NCI-H524 treated with DMSO at 0.1 percent for 48 hours (cell line): ENCODE results near the gene RAP1A.
"Not testable (repeated sequence)": the region's sequence is repeated elsewhere in the genome, so short reads cannot be mapped to it uniquely, and the experiment has no call there.

ENCODE experiments used
- DNase-seq: peaks from one replicate; lab custom pipeline; 2025; lab: John Stamatoyannopoulos, UW

The RAP1A gene

DNA sequence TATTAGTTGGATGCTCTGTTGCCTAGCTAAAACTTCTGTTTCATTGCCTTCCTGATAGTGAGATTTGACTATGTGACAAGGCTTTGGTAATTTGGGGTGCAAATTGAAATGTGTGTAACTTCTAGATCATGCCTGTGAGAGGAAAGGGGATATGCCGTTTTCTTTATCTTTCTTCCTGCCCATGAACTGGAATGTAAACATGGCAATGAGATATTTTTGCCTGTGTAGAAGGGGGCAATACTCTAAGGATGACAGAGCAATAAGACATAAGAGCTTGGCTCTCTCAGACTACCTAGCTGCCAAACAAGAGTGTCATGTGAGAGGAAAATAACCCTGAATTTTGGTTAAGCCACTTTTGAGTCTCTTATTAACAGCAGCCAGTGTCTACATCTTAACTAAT lies 49.7 kb downstream of the RAP1A start:
- no peak for DNase-seq

GRCh38 chr1:111671852-111672251 lies 52.3 kb downstream of the RAP1A start:
- no peak for DNase-seq

DNA sequence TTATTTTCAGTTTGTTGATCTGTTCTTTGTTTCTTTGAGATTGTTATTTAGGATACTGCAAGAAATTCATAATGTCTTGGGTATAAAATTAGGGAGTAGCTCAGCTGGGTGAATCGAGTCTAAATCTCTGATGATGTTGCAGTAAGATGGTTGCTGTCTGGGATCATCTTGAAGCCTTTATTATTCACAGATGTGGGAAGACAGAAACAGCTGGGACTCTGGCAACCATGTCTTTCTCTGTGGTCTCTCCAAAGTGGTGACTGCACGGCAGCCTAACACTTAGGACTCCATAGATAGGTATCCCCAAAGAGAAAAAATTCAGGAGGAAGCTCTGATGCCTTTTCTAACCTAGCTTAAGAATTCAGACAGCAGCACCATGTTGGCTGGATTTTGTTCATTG lies 52.7 kb downstream of the RAP1A start:
- DNase-seq, result no peak

DNA sequence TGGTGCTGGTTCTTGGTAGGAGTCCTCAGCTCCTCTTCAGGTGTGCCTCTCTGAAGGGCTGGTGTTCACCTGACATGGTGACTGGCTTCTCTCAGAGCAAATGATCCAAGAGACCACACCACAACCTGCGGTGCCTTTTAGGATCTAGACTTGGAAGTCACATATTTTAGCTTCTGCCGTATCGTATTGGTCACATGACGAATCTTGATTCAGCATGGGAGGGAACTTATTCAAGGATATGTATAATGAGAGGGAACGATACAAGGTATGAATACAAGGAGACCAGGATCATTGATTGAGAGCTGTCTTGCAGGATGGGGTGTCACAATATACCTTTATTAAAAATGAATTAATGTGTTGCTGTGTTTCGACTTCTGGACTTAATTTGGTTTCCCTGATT lies 58.0 kb downstream of the RAP1A start:
- DNase-seq, result no peak

DNA sequence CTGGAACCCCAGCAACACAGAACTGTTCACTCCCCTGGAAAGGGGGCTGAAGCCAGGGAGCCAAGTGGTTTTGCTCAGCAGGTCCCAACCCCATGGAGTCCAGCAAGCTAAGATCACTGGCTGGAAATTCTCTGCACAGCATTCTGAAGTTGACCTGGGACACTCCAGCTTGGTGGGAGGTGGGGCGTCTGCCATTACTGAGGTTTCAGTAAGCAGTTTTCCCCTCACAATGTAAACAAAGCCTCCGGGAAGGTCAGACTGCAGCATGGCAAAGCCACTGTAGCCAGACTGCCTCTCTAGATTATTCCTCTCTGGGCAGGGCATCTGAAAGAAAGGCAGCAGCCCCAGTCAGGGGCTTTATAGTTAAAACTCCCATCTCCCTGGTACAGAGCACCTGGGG lies 60.0 kb downstream of the RAP1A start:
- DNase-seq, result no peak

- not testable (repeated sequence) for DNase-seq
These were observed 60.7 kb downstream of the RAP1A start for GRCh38 chr1:111680212-111680800.

DNA sequence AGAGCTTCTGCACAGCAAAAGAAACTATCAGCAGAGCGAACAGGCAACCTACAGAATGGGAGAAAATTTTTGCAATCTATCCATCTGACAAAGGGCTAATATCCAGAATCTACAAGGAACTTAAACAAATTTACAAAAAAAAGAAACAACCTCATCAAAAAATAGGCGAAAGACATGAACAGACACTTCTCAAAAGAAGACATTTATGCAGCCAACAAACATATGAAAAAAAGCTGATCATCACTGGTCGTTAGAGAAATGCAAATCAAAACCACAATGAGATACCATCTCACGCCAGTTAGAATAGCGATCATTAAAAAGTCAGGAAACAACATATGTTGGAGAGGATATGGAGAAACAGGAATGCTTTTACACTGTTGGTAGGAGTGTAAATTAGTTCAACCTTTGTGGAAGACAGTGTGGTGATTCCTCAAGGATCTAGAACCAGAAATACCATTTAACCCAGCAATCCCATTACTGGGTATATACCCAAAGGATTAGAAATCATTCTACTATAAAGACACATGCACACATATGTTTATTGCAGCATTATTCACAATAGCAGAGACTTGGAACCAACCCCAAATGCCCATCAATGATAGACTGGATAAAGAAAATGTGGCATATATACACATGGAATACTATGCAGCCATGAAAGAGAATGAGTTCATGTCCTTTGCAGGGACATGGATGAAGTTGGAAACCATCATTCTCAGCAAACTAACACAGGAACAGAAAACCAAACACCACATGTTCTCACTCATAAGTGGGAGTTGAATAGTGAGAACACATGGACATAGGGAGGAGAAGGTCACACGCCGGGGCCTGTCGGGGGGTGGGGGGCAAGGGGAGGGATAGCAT lies 65.9 kb downstream of the RAP1A start:
- DNase-seq, result not testable (repeated sequence)

GRCh38 chr1:111690306-111690617 lies 70.7 kb downstream of the RAP1A start:
- no peak for DNase-seq

DNA sequence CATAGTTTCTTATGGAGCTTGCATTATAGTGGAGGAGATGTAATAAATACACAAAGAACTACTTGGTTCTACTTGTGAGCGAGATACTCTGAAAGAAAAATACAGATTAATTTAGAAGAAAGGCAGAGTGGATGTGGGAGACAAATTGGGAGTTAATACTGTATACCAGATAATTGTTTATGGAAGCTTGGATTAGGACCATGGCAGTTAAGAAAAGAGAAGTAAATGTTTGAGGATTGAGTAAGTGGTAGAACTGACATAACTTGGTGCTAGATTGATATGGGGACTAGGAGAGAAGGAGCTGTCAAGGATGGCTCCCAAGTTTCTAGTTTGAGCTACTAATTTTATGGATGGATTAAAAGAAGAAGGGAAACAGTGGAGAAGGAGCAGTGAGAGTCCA lies 72.3 kb downstream of the RAP1A start:
- no peak for DNase-seq

DNA sequence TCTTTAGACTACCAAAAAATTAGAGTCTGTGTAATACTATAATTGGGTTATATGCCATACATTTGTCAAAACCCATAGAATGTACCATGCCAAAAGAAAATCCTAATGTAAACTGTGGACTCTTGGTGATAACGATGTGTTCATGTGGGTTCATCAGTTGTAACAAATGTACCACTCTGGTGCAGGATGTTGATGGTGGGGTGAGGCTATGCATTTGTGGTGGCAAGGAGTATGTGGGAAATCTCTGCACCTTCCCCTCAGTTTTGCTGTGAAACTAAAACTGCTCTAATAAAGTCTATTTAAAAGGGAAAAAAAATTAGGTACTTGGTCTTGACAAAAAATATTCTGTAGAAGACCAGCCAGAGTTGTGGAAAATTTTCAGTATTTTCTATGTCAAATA lies 76.2 kb downstream of the RAP1A start:
- no peak for DNase-seq

- DNase-seq, result no peak
These were observed 76.7 kb downstream of the RAP1A start for GRCh38 chr1:111696330-111696729.

DNA sequence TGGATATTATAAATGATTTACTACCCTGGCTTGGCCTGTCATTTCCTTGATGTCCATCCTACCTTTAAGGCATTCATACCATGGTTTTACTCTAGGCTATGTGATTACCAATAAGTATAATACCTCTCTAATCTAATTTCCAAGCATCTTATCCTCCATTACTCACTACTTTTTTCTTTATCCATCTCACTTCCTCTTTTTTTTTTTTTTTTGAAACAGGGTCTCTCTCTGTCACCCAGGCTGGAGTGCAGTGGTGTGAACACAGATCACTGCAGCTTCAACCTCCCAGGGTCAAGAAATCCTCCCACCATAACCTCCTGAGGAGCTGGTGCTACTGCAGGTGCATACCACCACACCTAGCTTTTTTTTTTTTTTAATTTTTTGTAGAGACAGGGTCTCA lies 79.7 kb downstream of the RAP1A start:
- no peak for DNase-seq

DNA sequence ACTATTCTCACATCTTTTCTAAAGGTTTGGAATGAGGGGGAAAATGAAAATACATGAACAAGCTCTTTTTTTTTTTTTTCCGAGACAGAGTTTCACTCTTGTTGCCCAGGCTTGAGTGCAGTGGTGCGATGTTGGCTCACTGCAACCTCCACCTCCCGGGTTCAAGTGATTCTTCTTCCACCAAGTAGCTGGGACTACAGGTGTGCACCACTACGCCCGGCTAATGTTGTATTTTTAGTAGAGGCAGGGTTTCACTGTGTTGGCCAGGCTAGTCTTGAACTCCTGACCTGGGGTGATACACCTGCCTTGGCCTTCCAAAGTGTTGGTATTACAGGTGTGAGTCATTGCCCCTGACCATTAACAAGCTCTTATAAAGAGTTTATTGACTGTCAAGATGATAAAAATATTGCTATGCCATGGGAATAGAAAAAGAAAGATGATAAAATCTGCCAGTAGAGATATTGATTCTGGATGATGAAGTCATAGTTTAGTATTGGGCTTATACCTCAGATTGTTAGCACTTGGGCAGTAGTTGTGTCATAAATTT lies 83.0 kb downstream of the RAP1A start:
- no peak for DNase-seq

DNA sequence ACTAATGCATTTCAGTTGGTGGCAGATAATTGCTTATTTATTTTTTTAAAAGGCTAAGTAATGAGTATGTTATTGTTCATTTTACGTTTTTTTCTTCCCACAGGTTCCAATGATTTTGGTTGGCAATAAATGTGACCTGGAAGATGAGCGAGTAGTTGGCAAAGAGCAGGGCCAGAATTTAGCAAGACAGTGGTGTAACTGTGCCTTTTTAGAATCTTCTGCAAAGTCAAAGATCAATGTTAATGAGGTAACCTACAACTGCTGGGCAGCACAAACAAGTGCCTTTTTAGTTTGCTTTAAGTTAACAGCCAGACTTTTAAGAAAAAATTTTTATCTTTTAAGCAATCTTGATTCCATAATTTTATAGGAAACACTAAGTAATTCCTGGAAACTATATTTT lies 84.7 kb downstream of the RAP1A start:
- DNase-seq, result no peak

DNA sequence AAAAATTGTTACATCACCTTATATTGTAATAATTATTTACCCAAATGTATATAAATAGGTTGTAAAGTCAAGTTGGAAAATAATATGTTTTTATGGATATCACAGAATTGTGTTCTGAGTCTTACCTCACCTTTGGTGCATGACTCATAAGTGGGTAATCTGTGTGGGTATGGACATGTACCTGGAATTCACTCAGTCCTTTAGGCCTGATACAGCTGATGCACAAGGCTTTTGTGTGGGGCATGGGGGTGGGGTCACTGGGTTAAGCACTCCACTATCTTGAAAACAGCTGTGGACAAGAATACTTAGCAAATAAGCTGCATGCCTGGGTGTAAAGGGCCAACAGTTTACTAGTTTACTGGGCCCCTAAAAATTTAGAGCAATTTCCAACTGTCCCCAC lies 85.2 kb downstream of the RAP1A start:
- DNase-seq, result no peak

- no peak for DNase-seq
These were observed 86.3 kb downstream of the RAP1A start for GRCh38 chr1:111705841-111706240.

- DNase-seq, result no peak
These were observed 87.3 kb downstream of the RAP1A start for GRCh38 chr1:111706921-111707320.

GRCh38 chr1:111707906-111708305 lies 88.3 kb downstream of the RAP1A start:
- DNase-seq, result no peak

- no peak for DNase-seq
These were observed 90.4 kb downstream of the RAP1A start for GRCh38 chr1:111709986-111710385.

GRCh38 chr1:111716333-111716732 lies 96.7 kb downstream of the RAP1A start:
- DNase-seq, result no peak

DNA sequence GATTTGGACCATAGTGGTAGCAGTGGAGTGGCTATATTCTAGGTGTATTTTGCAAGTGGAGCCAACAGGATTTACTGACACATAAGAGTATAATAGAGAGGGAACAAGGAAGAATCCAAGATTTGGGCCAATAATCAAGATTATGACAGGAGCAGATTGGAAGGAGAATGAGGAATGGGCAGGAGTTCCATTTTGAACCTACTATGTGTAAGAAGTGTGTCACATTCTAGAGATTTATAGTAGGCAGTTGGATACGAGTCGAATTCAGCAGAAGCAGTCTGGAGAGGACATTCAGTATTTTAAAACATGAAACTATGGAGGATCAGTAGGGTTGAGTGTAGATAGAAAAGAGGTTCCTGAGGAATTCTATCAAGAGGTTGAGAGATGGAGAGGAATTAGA lies 97.9 kb downstream of the RAP1A start:
- DNase-seq, result no peak

- DNase-seq, result peak; percentile 63
These were observed 99.5 kb downstream of the RAP1A start for GRCh38 chr1:111719135-111719534.

DNA sequence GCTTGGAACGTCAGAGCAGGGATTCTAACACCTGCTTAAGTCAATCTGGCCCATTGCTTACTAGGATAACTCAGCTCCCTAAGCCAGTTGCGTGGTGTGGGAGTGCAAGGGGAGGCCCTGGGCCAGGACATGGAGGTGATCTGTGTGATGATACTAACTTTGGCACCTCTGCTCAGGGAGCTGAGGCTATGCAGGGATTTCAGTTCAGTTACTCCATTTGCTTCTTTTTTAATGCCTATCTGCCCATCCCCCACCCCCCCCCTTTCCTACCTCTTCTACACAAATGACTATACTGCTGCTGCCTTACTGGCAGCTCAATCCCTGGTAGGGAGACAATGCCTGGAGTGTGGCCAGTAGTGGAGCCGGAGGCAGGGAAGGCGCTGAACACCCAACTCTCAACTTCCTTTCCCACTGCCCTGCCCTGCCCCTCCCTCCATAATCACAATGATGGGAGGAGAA lies 100.1 kb downstream of the RAP1A start:
- peak; percentile 27 for DNase-seq
